ENCODE results near the gene SAMD11. TPM values are rescaled to one million over a fixed set of nuclear protein-coding genes. Genes with fewer than 3 reads are reported as not detected.

The SAMD11 gene
- total RNA-seq, 1 experiment from 2014 or later = 0.54 TPM

GRCh38 chr1:938088-938683 is 14.5 kb downstream of the SAMD11 start:
- intact Hi-C loops (cut with micrococcal nuclease; ENCODE audit: unreplicated experiment) = no loop called here
- BruUV-seq (replicated peaks) = no TSS peak
- Mint-ChIP-seq H3K27me3 (ENCODE audit: unreplicated experiment) (peaks cover 27% of the 10 kb centered on the region), H3K27ac (ENCODE audit: unreplicated experiment) (peak overlapping the region; percentile 30), H3K36me3 (ENCODE audit: insufficient read depth, unreplicated experiment) (peaks cover 7% of the 10 kb centered on the region), H3K4me3 (ENCODE audit: low read depth, unreplicated experiment) (no peak overlapping the region), H3K9me3 (ENCODE audit: low read depth, unreplicated experiment) (no peaks in the 10 kb centered on the region), H3K4me1 (ENCODE audit: low read depth, unreplicated experiment) (peaks cover 21% of the 10 kb centered on the region)
- CTCF ChIA-PET = interaction anchor here (0.6 to 1.3 kb wide), 6 partner anchors 10 to 380 kb away, joined by 3 to 13 read pairs (median 4); no protein-coding TSS in a partner anchor
- TF ChIP-seq CTCF (IDR thresholded peaks at IDR 0.05; ENCODE audit: unreplicated experiment) = peak; percentile 69
- peak; percentile 79 for DNase-seq

- BruUV-seq (replicated peaks) = no TSS peak
- intact Hi-C loops (cut with micrococcal nuclease; ENCODE audit: unreplicated experiment) = no loop called here
- TF ChIP-seq CTCF (IDR thresholded peaks at IDR 0.05; ENCODE audit: unreplicated experiment) = no peak
- CTCF ChIA-PET = interaction anchor here (0.6 to 1.3 kb wide), 4 partner anchors 18 to 63 kb away, joined by 3 to 13 read pairs (median 3); no protein-coding TSS in a partner anchor
- DNase-seq = no peak
- Mint-ChIP-seq H3K9me3 (ENCODE audit: low read depth, unreplicated experiment) (no peaks in the 10 kb centered on the region), H3K36me3 (ENCODE audit: insufficient read depth, unreplicated experiment) (peaks cover 9% of the 10 kb centered on the region), H3K27ac (ENCODE audit: unreplicated experiment) (no peak overlapping the region), H3K4me3 (ENCODE audit: low read depth, unreplicated experiment) (no peak overlapping the region), H3K27me3 (ENCODE audit: unreplicated experiment) (peaks cover 27% of the 10 kb centered on the region), H3K4me1 (ENCODE audit: low read depth, unreplicated experiment) (peaks cover 21% of the 10 kb centered on the region)
Observed at GRCh38 chr1:938711-939489, 15.2 kb downstream of the SAMD11 start.

GRCh38 chr1:939511-940106 is 15.9 kb downstream of the SAMD11 start:
- CTCF ChIA-PET = no interaction called here
- Mint-ChIP-seq H3K9me3 (ENCODE audit: low read depth, unreplicated experiment) (no peaks in the 10 kb centered on the region), H3K27ac (ENCODE audit: unreplicated experiment) (no peak overlapping the region), H3K36me3 (ENCODE audit: insufficient read depth, unreplicated experiment) (peaks cover 13% of the 10 kb centered on the region), H3K27me3 (ENCODE audit: unreplicated experiment) (peaks cover 23% of the 10 kb centered on the region), H3K4me1 (ENCODE audit: low read depth, unreplicated experiment) (peaks cover 19% of the 10 kb centered on the region), H3K4me3 (ENCODE audit: low read depth, unreplicated experiment) (no peak overlapping the region)
- TF ChIP-seq CTCF (IDR thresholded peaks at IDR 0.05; ENCODE audit: unreplicated experiment) = no peak
- no peak for DNase-seq
- intact Hi-C loops (cut with micrococcal nuclease; ENCODE audit: unreplicated experiment) = no loop called here
- no TSS peak for BruUV-seq (replicated peaks)

GRCh38 chr1:940107-941014 is 16.6 kb downstream of the SAMD11 start:
- peaks cover 13% of the 10 kb centered on the region for H3K36me3 Mint-ChIP-seq (ENCODE audit: insufficient read depth, unreplicated experiment)
- peaks cover 13% of the 10 kb centered on the region for H3K4me1 Mint-ChIP-seq (ENCODE audit: low read depth, unreplicated experiment)
- H3K27me3 Mint-ChIP-seq (ENCODE audit: unreplicated experiment) = peaks cover 16% of the 10 kb centered on the region
- peak; percentile 20 for TF ChIP-seq CTCF (IDR thresholded peaks at IDR 0.05; ENCODE audit: unreplicated experiment)
- peak; percentile 79 for DNase-seq
- no peak overlapping the region for H3K27ac Mint-ChIP-seq (ENCODE audit: unreplicated experiment)
- no TSS peak for BruUV-seq (replicated peaks)
- intact Hi-C loops (cut with micrococcal nuclease; ENCODE audit: unreplicated experiment) = no loop called here
- CTCF ChIA-PET = no interaction called here
- no peaks in the 10 kb centered on the region for H3K9me3 Mint-ChIP-seq (ENCODE audit: low read depth, unreplicated experiment)
- H3K4me3 Mint-ChIP-seq (ENCODE audit: low read depth, unreplicated experiment) = peak overlapping the region; percentile 54
